Gastroesophageal sphincter (tissue), 3 donors: Measurements from ENCODE around the gene GNG12.

Experiments used
- CTCF ChIP-seq, 4 experiments: fragments of 200-600 bp in 2 of 4; fragments of 450-650 bp in 2 of 4; sonication (generic) in 1 of 4; IDR thresholded peaks; one replicate each; pipeline ENCODE4 v1.5.1; 2017 to 2019; ENCODE audit warnings: antibody characterized with exemption in 4 of 4, mild to moderate bottlenecking in 2 of 4, moderate library complexity in 2 of 4
- EP300 ChIP-seq: sonication (generic); formaldehyde crosslinking; IDR thresholded peaks from one replicate; pipeline ENCODE4 v1.6.1; 2017; ENCODE audit warnings: antibody characterized with exemption, mild to moderate bottlenecking
- POLR2AphosphoS5 ChIP-seq: sonication (generic); formaldehyde crosslinking; IDR thresholded peaks from one replicate; pipeline ENCODE4 v1.6.1; 2017; ENCODE audit warnings: antibody characterized with exemption

DNA sequence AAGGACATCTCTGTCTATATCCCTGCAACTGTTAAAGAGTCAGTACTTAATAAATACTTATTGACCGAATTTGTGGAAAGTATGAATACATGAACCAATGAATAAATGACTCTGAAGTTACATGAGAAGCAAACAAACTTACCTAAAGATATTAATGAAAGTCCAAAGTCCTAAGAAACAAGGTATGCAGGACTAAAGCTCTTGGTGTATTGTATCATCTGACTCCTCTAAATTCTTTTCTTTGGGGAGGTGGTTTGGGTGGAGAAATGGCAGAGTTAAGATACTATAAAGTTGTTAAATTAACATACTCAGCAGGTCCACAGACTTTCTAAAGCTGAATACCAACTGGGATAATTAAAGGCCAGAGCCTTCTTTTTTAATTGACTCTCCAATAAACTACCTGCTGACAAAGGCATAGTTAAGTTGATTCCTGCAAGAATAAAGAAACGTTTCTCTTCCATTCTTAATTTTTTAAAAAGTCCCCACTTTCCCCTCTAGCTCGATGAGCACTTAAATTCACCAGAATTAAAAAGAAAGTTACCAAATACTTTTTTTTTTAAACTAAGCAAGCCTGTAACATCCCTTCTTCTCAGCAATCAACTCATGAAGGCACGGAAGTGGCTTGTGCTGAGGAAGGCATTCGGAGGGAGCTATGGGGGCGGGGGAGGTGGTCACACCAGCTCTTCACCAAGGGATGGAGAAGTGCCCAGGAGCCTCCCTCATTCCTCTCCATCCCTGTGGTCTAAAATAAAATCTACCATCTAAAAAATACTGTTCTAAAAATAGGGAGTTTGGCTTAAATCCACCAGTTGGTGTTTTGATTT, 87.2 kb downstream of the GNG12 start:
- no peak for TF ChIP-seq CTCF (IDR thresholded peaks at IDR 0.05)
- TF ChIP-seq EP300 = no peak
- peak; percentile 18 for TF ChIP-seq POLR2AphosphoS5
